Trophoblast cell (in vitro differentiated cells and primary cell): ENCODE measurements around the gene CAMK1G.

Experiments used
- DNase-seq, 2 donors: peaks; one replicate each; pipeline ENCODE4 v3.0.0-alpha.2; 2016
- H2AFZ ChIP-seq: 2 replicates; pipeline ENCODE4 v1.6.1; 2013; ENCODE audit warnings: low read length, moderate library complexity, mild to moderate bottlenecking; ENCODE audit not compliant: insufficient read depth, poor library complexity
- H2AK5ac ChIP-seq: 2 replicates; pipeline ENCODE4 v1.6.1; 2013; ENCODE audit warnings: mild to moderate bottlenecking, low read length
- H2BK120ac ChIP-seq: 2 replicates; pipeline ENCODE4 v1.6.1; 2013; ENCODE audit warnings: low read length, mild to moderate bottlenecking, moderate library complexity; ENCODE audit not compliant: insufficient read depth, poor library complexity
- H2BK12ac ChIP-seq: 2 replicates; pipeline ENCODE4 v1.6.1; 2013; ENCODE audit warnings: mild to moderate bottlenecking, low read length, moderate library complexity
- H2BK5ac ChIP-seq: 2 replicates; pipeline ENCODE4 v1.6.1; 2013; ENCODE audit warnings: low read length, low read depth, moderate library complexity, mild to moderate bottlenecking; ENCODE audit not compliant: poor library complexity
- H3K14ac ChIP-seq: 2 replicates; pipeline ENCODE4 v1.6.1; 2013; ENCODE audit warnings: mild to moderate bottlenecking, low read length
- H3K18ac ChIP-seq: 2 replicates; pipeline ENCODE4 v1.6.1; 2013; ENCODE audit warnings: mild to moderate bottlenecking, low read length
- H3K23ac ChIP-seq: 2 replicates; pipeline ENCODE4 v1.6.1; 2013; ENCODE audit warnings: low read length
- H3K27ac ChIP-seq: 2 replicates; pipeline ENCODE4 v1.5.1; 2013; ENCODE audit warnings: low read depth, mild to moderate bottlenecking, inconsistent platforms, low read length, moderate library complexity
- H3K27me3 ChIP-seq: 2 replicates; pipeline ENCODE4 v1.6.1; 2013; ENCODE audit warnings: inconsistent platforms, mild to moderate bottlenecking, low read length, moderate library complexity; ENCODE audit not compliant: insufficient read depth
- H3K36me3 ChIP-seq, 2 experiments: 1 replicate in 1 of 2; 2 replicates in 1 of 2; pipeline ENCODE4 v1.6.1; 2013; ENCODE audit warnings: low read length in 2 of 2, mild to moderate bottlenecking in 2 of 2, moderate library complexity in 1 of 2; ENCODE audit not compliant: insufficient read depth in 2 of 2, control insufficient read depth in 1 of 2
- H3K4ac ChIP-seq: 2 replicates; pipeline ENCODE4 v1.6.1; 2013; ENCODE audit warnings: low read depth, mild to moderate bottlenecking, low read length, moderate library complexity
- H3K4me1 ChIP-seq, 2 experiments: 1 replicate in 1 of 2; 2 replicates in 1 of 2; pipeline ENCODE4 v1.6.1; 2013; ENCODE audit warnings: low read length in 2 of 2, mild to moderate bottlenecking in 2 of 2, moderate library complexity in 1 of 2; ENCODE audit not compliant: insufficient read depth in 2 of 2, control insufficient read depth in 1 of 2
- H3K4me2 ChIP-seq: 2 replicates; pipeline ENCODE4 v1.6.1; 2013; ENCODE audit warnings: inconsistent platforms, mild to moderate bottlenecking, low read length, moderate library complexity
- H3K4me3 ChIP-seq: 2 replicates; pipeline ENCODE4 v1.5.1; 2013; ENCODE audit warnings: mild to moderate bottlenecking, low read depth, low read length, inconsistent platforms
- H3K79me1 ChIP-seq: one replicate; pipeline ENCODE4 v1.6.1; 2013; ENCODE audit warnings: low read length
- H3K79me2 ChIP-seq: 2 replicates; pipeline ENCODE4 v1.6.1; 2013; ENCODE audit warnings: low read length, mild to moderate bottlenecking; ENCODE audit not compliant: control insufficient read depth, insufficient read depth, poor library complexity
- H3K9ac ChIP-seq: 2 replicates; pipeline ENCODE4 v1.6.1; 2013; ENCODE audit warnings: mild to moderate bottlenecking, low read length
- H3K9me3 ChIP-seq: 2 replicates; pipeline ENCODE4 v1.6.1; 2013; ENCODE audit warnings: low read depth, mild to moderate bottlenecking, control low read depth, inconsistent platforms, low read length; ENCODE audit not compliant: insufficient read depth
- H4K12ac ChIP-seq: 2 replicates; pipeline ENCODE4 v1.6.1; 2013; ENCODE audit warnings: low read depth, mild to moderate bottlenecking, low read length, moderate library complexity
- H4K8ac ChIP-seq: 2 replicates; pipeline ENCODE4 v1.6.1; 2013; ENCODE audit warnings: low read depth, mild to moderate bottlenecking, low read length, moderate library complexity
- H4K91ac ChIP-seq: one replicate; pipeline ENCODE4 v1.6.1; 2013; ENCODE audit warnings: low read depth, mild to moderate bottlenecking, low read length, moderate library complexity
- WGBS: extraction: QIAGEN DNeasy Blood & Tissue Kit; methylation state at CpG from one replicate; pipeline ENCODE4 v1.1.7; 2013; ENCODE audit warnings: missing lambda C conversion rate; ENCODE audit not compliant: insufficient read length, insufficient coverage; ENCODE audit errors: extremely low coverage; 5-methylcytosine and 5-hydroxymethylcytosine counted together

Gene CAMK1G

DNA sequence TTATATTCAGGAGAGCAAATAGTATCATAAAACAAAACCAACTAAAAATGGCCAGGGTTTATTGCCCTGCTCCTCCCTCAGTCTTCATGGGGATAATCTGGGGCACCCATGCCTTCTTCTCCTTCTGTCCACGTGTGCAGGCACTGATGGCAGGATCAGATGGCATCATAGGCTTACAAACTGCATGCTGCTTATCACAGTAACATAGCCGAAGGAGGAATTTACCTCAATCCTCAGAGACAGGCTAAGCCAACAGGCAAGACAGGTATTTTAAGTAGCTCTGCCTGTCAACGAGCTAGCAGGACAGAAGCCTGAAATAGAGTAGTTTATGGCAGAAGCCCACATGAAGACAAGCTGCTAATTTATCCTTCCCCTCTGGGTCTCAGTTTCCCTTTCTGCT, 59.3 kb downstream of the CAMK1G start:
- H4K91ac ChIP-seq, result no peak overlapping the region
- WGBS, result no CpG with 5 or more reads among the region's 3 CpGs
- no peak overlapping the region for H2BK5ac ChIP-seq
- H3K14ac ChIP-seq, result no peak overlapping the region
- no peak for DNase-seq
- no peak overlapping the region for H4K8ac ChIP-seq
- no peaks in the 10 kb centered on the region for H3K79me1 ChIP-seq
- peaks cover 2% of the 10 kb centered on the region for H3K9me3 ChIP-seq
- H3K27ac ChIP-seq, result no peak overlapping the region
- no peak overlapping the region for H3K9ac ChIP-seq
- no peak overlapping the region for H3K4me3 ChIP-seq
- no peak overlapping the region for H3K23ac ChIP-seq
- no peak overlapping the region for H2BK12ac ChIP-seq
- H3K79me2 ChIP-seq, result no peaks in the 10 kb centered on the region
- H3K36me3 ChIP-seq, result no peaks in the 10 kb centered on the region
- H3K18ac ChIP-seq, result no peak overlapping the region
- H2AK5ac ChIP-seq, result no peak overlapping the region
- peaks cover 4 to 22% of the 10 kb centered on the region in 2 experiments for H3K4me1 ChIP-seq
- H3K27me3 ChIP-seq, result no peaks in the 10 kb centered on the region
- no peak overlapping the region for H3K4me2 ChIP-seq
- H3K4ac ChIP-seq, result no peak overlapping the region
- H2AFZ ChIP-seq, result no peak overlapping the region
- no peak overlapping the region for H2BK120ac ChIP-seq
- no peak overlapping the region for H4K12ac ChIP-seq

DNA sequence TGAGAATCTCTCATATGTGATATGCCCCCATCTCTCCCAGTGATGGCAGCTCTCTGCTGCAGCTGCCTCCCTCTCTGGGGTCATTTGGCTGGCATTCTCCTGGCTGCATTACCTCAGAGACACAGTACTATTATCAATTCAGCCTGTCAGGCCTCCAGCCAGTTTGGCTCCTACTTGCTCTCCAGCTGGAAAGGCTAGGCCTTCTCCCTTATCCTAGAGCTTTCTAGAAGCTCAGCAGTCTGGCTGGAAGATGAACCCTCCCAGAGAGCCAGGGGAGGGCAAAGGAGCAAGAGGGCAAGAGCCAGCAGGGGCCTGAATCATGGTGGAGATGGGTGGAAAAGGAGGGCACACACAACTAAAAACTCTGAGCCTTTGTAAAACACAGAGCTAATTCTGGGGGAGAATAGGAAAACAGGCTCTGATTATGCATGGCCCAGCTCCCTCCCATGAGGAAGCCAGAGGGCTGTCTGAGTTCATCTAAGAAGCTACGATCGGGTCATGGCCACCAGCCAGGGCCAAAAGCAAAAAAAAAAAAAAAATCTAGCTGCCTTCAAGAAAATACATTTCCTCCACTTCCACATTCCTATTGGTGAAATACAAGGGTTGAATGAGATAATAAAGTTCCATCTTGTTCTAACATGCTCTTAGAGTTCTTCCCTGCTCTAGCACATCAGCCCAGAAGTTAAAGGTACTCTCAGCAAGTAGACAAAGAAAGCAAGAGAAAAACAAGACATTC, 59.9 kb downstream of the CAMK1G start:
- no peak overlapping the region for H2BK12ac ChIP-seq
- H3K9ac ChIP-seq, result no peak overlapping the region
- no peak overlapping the region for H3K4ac ChIP-seq
- no CpG with 5 or more reads among the region's 2 CpGs for WGBS
- DNase-seq, result no peak
- no peaks in the 10 kb centered on the region for H3K79me2 ChIP-seq
- H3K36me3 ChIP-seq, result no peaks in the 10 kb centered on the region
- H4K12ac ChIP-seq, result no peak overlapping the region
- H3K27ac ChIP-seq, result no peak overlapping the region
- no peak overlapping the region for H2BK120ac ChIP-seq
- H3K23ac ChIP-seq, result no peak overlapping the region
- peaks cover 4 to 22% of the 10 kb centered on the region in 2 experiments for H3K4me1 ChIP-seq
- H3K27me3 ChIP-seq, result no peaks in the 10 kb centered on the region
- no peak overlapping the region for H2AK5ac ChIP-seq
- peaks cover 2% of the 10 kb centered on the region for H3K9me3 ChIP-seq
- no peak overlapping the region for H2AFZ ChIP-seq
- no peak overlapping the region for H3K4me2 ChIP-seq
- H3K79me1 ChIP-seq, result no peaks in the 10 kb centered on the region
- H2BK5ac ChIP-seq, result no peak overlapping the region
- H3K4me3 ChIP-seq, result no peak overlapping the region
- no peak overlapping the region for H3K14ac ChIP-seq
- H4K8ac ChIP-seq, result no peak overlapping the region
- H4K91ac ChIP-seq, result no peak overlapping the region
- H3K18ac ChIP-seq, result no peak overlapping the region

DNA sequence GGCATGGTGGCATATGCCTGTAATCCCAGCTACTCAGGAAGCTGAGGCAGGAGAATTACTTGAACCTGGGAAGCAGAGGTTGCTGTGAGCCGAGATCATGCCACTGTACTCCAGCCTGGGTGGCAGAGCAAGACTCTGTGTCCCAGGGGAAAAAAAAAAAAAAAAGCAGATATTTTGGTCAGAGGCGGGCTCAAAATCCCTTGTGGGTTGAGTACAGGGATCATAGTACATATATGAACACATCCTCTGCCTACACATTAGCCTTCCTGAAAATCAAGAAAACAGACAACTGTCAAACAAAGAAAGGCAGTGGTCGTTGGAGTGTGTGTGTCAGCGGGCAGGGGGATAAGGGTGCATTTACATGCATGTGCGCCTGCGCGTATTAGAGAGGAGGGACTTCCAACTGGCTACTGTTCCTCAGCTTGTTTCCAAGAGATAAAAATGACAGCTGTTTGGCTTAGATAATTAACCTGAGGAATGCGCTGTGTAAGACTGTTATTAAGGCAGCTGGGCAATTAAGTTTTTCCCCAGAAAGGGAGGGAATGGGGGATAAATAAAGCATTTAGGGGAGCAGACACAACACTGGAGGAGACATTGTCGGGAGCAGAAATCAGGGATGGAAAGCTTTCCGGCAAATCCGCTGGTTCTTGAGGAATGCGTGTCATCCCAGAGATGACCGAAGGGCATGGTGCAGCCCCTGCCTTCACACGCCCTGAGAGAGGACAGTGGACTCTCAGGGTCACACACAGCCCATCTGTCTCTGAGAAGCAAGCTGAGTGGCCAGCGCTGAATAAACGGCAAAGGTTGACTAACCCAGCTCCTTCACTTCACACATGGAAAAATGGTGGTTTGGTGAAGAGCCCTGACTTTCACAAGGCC, 62.3 kb downstream of the CAMK1G start:
- Histone ChIP-seq H3K79me2 (no peaks in the 10 kb centered on the region), H3K27me3 (no peaks in the 10 kb centered on the region), H3K4me1 (peaks cover 6 to 22% of the 10 kb centered on the region in 2 experiments), H3K36me3 (no peaks in the 10 kb centered on the region), H4K8ac (no peak overlapping the region), H3K4me2 (no peak overlapping the region), H3K9ac (no peak overlapping the region), H3K27ac (no peak overlapping the region), H4K91ac (no peak overlapping the region), H3K18ac (no peak overlapping the region), H2AK5ac (no peak overlapping the region), H2AFZ (no peak overlapping the region), H2BK120ac (no peak overlapping the region), H2BK12ac (no peak overlapping the region), H3K9me3 (peaks cover 2% of the 10 kb centered on the region), H3K23ac (no peak overlapping the region), H3K14ac (no peak overlapping the region), H2BK5ac (no peak overlapping the region), H3K79me1 (no peaks in the 10 kb centered on the region), H3K4ac (no peak overlapping the region), H4K12ac (no peak overlapping the region), H3K4me3 (no peak overlapping the region)
- WGBS, result no CpG with 5 or more reads among the region's 16 CpGs
- peak in 1 of 2 donors; percentile 34 for DNase-seq

DNA sequence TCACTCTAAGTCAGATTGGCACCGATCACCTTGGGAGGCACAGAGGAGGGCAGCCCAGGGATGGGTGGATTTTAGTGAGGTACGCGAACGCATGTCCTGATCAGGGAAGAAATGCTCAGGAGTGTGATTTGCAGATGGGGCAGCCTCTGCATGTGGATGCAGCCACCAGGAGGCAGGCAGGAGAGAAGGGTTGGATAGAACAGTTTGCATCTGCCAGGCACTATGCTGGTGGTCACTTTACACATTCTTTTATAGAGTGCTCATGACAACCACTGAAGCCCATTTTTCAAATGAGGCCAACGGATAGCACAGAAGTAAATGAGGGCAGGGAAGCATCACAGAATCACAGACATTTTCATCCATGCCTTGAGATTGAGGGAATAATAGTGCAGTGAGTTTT, 63.0 kb downstream of the CAMK1G start:
- WGBS, result no CpG with 5 or more reads among the region's 5 CpGs
- Histone ChIP-seq H3K27me3 (no peaks in the 10 kb centered on the region), H4K91ac (no peak overlapping the region), H2BK120ac (no peak overlapping the region), H3K23ac (no peak overlapping the region), H3K9me3 (peaks cover 2% of the 10 kb centered on the region), H4K8ac (no peak overlapping the region), H3K4me1 (peaks cover 10 to 28% of the 10 kb centered on the region in 2 experiments), H3K79me1 (no peaks in the 10 kb centered on the region), H3K9ac (no peak overlapping the region), H3K14ac (no peak overlapping the region), H2BK12ac (no peak overlapping the region), H4K12ac (no peak overlapping the region), H3K36me3 (no peaks in the 10 kb centered on the region), H3K4ac (no peak overlapping the region), H2AK5ac (no peak overlapping the region), H2BK5ac (no peak overlapping the region), H3K4me3 (no peak overlapping the region), H3K18ac (no peak overlapping the region), H2AFZ (no peak overlapping the region), H3K79me2 (no peaks in the 10 kb centered on the region), H3K27ac (no peak overlapping the region), H3K4me2 (no peak overlapping the region)
- peak in 1 of 2 donors; percentile 31 for DNase-seq
